IPS-18c (cell line): Measurements from ENCODE around the gene SRPRB.

Experiments used
- H3K4me3 ChIP-seq: 2 replicates; pipeline ENCODE4 v1.7.0; 2013; ENCODE audit warnings: low read depth, mild to moderate bottlenecking, low read length, moderate library complexity; ENCODE audit not compliant: insufficient read depth
- H3K9me3 ChIP-seq: one replicate; pipeline ENCODE4 v1.6.1; 2013; ENCODE audit warnings: mild to moderate bottlenecking, low read length, moderate library complexity; ENCODE audit not compliant: control insufficient read depth, insufficient read depth

Gene SRPRB

GRCh38 chr3:133815386-133815785, 9.8 kb downstream of the SRPRB start:
- Histone ChIP-seq H3K9me3 (no peaks in the 10 kb centered on the region), H3K4me3 (no peak overlapping the region)

DNA sequence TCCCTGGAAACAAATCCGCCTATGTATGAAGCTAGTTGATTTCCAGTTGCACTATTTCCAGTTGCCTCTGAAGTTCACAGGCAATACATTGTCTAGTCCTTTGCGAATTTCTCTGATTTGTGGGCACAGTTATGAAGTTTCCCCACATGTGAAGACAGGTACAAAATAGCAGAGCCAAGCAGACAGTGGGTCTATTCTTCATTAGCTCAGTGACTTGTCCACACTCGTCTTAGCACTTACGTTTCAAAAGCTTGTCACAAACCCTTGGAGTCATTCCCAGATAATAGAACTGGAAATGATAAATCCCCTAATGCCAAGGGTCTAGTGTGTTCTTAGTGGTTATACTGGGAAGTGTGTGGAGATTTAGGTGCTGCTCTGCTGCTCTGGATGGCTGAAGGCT, 14.5 kb downstream of the SRPRB start:
- Histone ChIP-seq H3K9me3 (no peaks in the 10 kb centered on the region), H3K4me3 (no peak overlapping the region)

GRCh38 chr3:133820889-133821675, 15.5 kb downstream of the SRPRB start:
- Histone ChIP-seq H3K9me3 (no peaks in the 10 kb centered on the region), H3K4me3 (no peak overlapping the region)

DNA sequence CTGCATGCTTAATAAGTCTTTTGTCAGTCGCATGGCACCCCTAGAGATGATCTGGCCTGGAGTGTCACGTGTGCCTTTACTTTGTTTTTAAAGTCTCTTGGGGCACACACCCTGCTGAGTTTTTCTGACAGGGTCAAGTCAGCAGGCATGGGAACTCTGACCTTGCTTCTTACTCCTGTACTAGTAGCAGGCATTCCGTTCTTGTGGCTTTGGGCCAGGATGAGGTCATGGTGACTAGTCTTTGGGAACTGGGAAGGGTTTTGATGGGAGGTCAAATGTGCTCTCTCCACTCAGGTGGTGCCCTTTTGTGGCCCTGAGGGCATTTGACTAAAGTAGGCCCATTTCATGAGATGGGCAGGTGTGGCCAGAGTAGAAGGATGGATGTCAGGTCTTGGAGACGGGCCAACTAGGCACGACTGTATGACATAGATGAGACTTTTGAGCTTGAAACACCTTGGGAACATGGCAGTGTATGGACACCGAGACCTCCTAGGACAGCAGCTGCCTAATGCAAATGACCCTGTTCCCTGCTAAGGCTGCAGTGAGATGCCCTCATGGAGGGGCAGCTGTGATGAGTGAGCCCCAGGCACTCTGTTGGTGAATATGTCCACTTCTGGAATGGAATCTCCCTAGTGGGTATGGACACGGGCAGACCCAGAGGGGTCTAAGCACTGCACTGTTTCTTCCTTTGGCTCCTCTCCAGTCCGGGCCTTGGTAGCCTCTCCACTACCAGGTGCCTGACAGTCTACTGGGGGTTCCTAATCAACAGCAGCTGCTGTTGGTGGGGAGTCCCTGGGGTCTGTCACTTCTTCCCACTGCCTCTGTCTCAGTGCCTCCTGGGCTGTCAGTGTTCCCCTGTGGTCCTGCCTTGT, 16.4 kb downstream of the SRPRB start:
- Histone ChIP-seq H3K9me3 (no peaks in the 10 kb centered on the region), H3K4me3 (no peak overlapping the region)

- Histone ChIP-seq H3K9me3 (no peaks in the 10 kb centered on the region), H3K4me3 (no peak overlapping the region)
Observed at GRCh38 chr3:133824961-133825485, 19.4 kb downstream of the SRPRB start.

GRCh38 chr3:133825969-133826727, 20.5 kb downstream of the SRPRB start:
- Histone ChIP-seq H3K4me3 (no peak overlapping the region), H3K9me3 (no peaks in the 10 kb centered on the region)

DNA sequence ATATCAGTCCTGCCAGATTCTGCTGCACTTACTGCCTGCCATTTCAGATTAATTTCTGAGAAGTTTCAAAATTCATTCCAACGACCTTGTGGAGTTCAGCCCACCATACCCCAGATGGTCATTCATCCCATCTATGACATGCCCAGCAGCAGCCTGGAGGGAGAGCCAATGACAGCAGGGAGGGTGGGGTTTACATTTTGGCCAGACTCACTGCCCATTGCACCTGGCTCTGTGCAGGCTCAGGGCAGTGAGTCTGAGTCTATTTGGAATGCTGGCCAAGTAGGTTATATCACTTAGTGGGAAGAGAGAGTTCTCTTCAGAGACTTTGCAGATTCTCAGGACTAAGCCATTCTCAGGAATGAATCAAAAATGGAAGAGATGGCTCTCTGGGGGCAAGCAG, 21.5 kb downstream of the SRPRB start:
- Histone ChIP-seq H3K9me3 (no peaks in the 10 kb centered on the region), H3K4me3 (no peak overlapping the region)

DNA sequence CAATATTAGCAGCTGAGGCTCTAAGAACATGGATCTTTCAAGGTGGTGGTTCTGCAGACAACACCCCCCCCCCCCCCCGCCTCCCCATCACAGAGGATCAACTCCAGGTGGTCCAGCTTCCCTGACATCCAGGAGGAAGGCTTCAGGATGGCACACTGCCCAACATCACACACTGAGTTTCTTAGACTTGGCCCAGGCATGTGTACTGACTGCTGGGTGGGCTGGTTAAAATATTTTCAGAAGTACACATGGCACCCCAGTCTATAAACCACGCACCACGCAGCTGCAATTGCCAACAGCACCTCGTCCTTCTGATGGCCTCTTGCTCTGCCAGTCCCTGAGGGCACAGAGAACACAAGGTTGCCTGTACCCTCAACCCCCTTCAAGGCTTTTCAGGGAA, 22.1 kb downstream of the SRPRB start:
- Histone ChIP-seq H3K4me3 (no peak overlapping the region), H3K9me3 (no peaks in the 10 kb centered on the region)

DNA sequence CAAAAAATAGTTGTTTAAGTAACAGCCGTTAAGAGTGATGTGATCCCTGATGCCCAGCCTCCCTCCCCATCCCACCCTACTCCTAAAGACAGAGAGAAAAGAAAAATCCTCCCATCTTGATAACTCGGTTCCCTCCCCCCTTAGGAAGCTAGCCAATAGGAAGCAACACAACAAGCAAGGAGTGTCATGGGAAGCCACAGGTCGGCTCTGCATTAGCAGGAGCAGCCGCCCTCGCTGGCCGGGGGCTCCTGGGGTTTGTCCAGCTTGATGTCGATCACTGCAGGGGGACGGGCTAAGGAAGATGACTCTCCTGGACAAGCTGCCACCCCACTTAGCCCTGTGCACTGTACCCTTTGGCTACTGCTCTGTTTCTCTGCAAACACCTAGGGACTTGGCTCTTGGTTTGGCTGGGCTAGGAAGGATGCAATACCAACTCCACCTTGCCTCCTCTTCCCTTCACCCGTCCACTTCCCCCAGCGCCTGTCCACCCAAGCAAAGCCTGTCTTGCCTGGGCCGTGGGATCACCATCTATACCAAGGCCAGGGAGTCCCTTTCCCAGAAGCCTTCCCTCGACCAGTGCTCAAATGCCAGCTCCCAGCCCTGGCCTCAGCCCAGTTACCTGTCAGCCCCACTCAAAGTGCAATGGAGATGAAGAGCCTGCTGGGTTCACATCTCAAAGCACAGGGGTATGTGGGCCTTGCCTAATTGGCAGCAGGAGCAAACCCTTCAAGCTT, 23.1 kb downstream of the SRPRB start:
- Histone ChIP-seq H3K4me3 (no peak overlapping the region), H3K9me3 (no peaks in the 10 kb centered on the region)

DNA sequence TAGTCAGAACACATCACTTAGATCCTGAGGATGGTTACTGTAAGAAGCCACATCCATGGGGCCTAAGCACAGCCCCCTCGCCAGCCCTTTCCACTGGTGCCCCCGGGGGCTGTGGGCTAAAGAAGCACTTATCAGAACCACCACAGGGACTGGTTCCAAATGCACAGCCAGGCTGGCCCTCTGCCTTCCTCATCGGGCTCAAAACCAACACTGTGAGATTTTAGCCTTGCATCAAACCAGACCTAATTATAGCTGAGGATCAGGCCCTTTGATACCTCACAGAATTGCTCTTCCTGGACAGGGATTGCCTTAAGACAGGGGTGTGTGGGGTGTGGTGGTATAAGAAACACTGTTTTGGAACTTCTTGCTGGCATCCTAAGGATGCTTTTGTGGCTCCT, 23.7 kb downstream of the SRPRB start:
- H3K9me3 ChIP-seq: no peaks in the 10 kb centered on the region
- no peak overlapping the region for H3K4me3 ChIP-seq

DNA sequence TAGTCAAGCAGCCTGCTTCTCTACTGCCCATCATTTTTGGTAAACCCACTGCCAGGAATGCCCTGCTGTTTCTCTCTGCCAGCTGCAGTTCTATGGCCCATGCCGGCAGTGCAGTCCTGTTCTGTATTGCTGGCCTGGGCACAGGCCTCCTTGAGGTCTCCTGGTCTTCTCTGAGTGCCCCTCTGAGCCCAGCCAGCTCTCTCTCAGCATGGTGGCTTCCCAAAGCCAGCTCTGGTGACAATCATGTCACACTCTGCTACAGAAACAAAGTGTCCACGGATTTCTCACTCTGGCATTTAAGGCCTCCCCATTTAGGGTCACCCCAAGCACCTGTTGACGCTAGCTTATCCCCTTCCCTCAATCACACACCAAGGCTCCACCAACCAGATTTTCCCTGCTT, 24.5 kb downstream of the SRPRB start:
- no peak overlapping the region for H3K4me3 ChIP-seq
- H3K9me3 ChIP-seq: no peaks in the 10 kb centered on the region

- H3K4me3 ChIP-seq: no peak overlapping the region
Observed at GRCh38 chr3:133831966-133832801, 26.6 kb downstream of the SRPRB start.

GRCh38 chr3:133832802-133833144, 27.2 kb downstream of the SRPRB start:
- no peak overlapping the region for H3K4me3 ChIP-seq
- no peaks in the 10 kb centered on the region for H3K9me3 ChIP-seq

More at GRCh38 chr3:133831966-133832801, 26.6 kb downstream of the SRPRB start:
- H3K9me3 ChIP-seq: no peaks in the 10 kb centered on the region

- no peak overlapping the region for H3K4me3 ChIP-seq
- no peaks in the 10 kb centered on the region for H3K9me3 ChIP-seq
Observed at GRCh38 chr3:133833267-133833666, 27.7 kb downstream of the SRPRB start.

GRCh38 chr3:133833880-133834620, 28.4 kb downstream of the SRPRB start:
- no peak overlapping the region for H3K4me3 ChIP-seq
- no peaks in the 10 kb centered on the region for H3K9me3 ChIP-seq
